ENCODE results near the gene TATDN2.

GRCh38 chr3:10300087-10300486 is 51.8 kb downstream of the TATDN2 start:
- TF ChIP-seq, protein P1, sequence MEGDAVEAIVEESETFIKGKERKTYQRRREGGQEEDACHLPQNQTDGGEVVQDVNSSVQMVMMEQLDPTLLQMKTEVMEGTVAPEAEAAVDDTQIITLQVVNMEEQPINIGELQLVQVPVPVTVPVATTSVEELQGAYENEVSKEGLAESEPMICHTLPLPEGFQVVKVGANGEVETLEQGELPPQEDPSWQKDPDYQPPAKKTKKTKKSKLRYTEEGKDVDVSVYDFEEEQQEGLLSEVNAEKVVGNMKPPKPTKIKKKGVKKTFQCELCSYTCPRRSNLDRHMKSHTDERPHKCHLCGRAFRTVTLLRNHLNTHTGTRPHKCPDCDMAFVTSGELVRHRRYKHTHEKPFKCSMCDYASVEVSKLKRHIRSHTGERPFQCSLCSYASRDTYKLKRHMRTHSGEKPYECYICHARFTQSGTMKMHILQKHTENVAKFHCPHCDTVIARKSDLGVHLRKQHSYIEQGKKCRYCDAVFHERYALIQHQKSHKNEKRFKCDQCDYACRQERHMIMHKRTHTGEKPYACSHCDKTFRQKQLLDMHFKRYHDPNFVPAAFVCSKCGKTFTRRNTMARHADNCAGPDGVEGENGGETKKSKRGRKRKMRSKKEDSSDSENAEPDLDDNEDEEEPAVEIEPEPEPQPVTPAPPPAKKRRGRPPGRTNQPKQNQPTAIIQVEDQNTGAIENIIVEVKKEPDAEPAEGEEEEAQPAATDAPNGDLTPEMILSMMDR (conservative IDR thresholded peaks at IDR 0.05; ENCODE audit: low read length), result no peak
- TF ChIP-seq EZH2phosphoT487 (IDR thresholded peaks at IDR 0.05; ENCODE audit: borderline replicate concordance), result no peak

Measured in Loucy (cell line).